ENCODE measurements around the gene CIB4.

DNA sequence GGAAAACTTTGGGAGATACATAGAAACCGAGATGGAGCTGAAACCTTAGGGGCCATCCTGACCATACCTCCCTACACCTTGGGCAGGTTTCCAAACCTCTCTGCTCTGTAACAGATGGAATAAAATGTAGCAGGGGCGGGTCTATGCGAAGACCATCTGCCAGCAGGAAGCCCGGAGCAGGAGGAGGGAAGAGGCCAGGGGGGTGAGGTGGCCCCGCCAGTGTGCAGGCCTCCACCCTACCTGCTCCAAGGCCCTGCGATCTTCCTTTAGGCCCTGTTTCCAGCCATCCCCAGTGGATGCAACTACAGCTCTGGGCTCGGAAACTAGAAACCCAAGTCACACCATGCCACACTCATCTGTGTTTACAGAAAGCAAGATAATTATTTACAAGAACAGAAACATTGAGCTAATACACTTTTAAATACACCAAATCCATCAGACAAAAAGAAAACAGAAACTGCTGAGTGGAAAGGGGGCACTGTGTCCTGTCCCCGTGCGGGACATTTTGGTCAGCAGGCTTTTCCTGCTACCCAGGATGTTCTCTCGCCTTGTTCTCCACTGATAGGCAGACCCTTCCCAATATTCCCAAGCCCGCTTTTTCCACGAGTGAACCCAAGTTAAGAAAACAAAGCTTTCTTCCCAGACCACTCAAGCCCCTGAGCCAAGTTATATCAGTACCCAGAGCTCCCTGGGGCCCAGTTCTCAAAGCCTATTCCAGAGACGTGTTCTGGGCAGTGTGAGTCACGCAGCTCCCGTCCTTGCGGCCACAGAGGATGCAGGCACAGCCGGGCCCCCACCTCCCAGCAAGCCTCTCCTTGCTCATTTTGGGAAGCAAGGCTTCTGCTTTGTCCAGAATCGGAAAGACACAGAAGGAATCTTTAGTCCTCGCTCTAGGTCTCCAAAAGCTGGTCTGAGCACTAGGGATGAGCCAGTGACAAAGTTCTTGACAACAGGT, 17.3 kb downstream of the CIB4 start:
- TF ChIP-seq POLR2AphosphoS5 (IDR thresholded peaks at IDR 0.05; ENCODE audit: low read depth, low read length): no peak
- TF ChIP-seq, protein P1, sequence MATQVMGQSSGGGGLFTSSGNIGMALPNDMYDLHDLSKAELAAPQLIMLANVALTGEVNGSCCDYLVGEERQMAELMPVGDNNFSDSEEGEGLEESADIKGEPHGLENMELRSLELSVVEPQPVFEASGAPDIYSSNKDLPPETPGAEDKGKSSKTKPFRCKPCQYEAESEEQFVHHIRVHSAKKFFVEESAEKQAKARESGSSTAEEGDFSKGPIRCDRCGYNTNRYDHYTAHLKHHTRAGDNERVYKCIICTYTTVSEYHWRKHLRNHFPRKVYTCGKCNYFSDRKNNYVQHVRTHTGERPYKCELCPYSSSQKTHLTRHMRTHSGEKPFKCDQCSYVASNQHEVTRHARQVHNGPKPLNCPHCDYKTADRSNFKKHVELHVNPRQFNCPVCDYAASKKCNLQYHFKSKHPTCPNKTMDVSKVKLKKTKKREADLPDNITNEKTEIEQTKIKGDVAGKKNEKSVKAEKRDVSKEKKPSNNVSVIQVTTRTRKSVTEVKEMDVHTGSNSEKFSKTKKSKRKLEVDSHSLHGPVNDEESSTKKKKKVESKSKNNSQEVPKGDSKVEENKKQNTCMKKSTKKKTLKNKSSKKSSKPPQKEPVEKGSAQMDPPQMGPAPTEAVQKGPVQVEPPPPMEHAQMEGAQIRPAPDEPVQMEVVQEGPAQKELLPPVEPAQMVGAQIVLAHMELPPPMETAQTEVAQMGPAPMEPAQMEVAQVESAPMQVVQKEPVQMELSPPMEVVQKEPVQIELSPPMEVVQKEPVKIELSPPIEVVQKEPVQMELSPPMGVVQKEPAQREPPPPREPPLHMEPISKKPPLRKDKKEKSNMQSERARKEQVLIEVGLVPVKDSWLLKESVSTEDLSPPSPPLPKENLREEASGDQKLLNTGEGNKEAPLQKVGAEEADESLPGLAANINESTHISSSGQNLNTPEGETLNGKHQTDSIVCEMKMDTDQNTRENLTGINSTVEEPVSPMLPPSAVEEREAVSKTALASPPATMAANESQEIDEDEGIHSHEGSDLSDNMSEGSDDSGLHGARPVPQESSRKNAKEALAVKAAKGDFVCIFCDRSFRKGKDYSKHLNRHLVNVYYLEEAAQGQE (IDR thresholded peaks at IDR 0.05; ENCODE audit: insufficient read depth in 1 of 2, low read depth in 2 of 2, low read length in 2 of 2): no peak
- TF ChIP-seq TAF1 (IDR thresholded peaks at IDR 0.05; ENCODE audit: borderline replicate concordance, insufficient read depth, low read length): no peak
- TF ChIP-seq FOXP2 (optimal IDR thresholded peaks at IDR 0.05; ENCODE audit: borderline replicate concordance, extremely low read depth, extremely low read length, insufficient read depth): no peak
- no peak for TF ChIP-seq SIN3A (IDR thresholded peaks at IDR 0.05; ENCODE audit: borderline replicate concordance, insufficient read depth, low read length)
